GM19238 (cell line): ENCODE data around the gene BRD3.

ENCODE experiments used
- DNase-seq: peaks from one replicate; pipeline ENCODE4 v3.0.0; 2011; ENCODE audit warnings: low spot score; ENCODE audit not compliant: insufficient read length

The BRD3 gene

GRCh38 chr9:134066913-134067851 is 644 bp downstream of the BRD3 start:
- no peak for DNase-seq

- DNase-seq, result no peak
These were observed 1.3 kb downstream of the BRD3 start for GRCh38 chr9:134066526-134066912.

GRCh38 chr9:134065612-134066419 is 2.0 kb downstream of the BRD3 start:
- DNase-seq, result peak; percentile 89

- no peak for DNase-seq
These were observed 3.1 kb downstream of the BRD3 start for GRCh38 chr9:134064711-134065110.

- DNase-seq, result no peak
These were observed 4.0 kb downstream of the BRD3 start for GRCh38 chr9:134063571-134064450.

GRCh38 chr9:134063088-134063570 is 4.7 kb downstream of the BRD3 start:
- no peak for DNase-seq

GRCh38 chr9:134062461-134063087 is 5.3 kb downstream of the BRD3 start:
- no peak for DNase-seq

GRCh38 chr9:134061688-134062371 is 6.0 kb downstream of the BRD3 start:
- DNase-seq, result no peak

GRCh38 chr9:134061019-134061687 is 6.7 kb downstream of the BRD3 start:
- DNase-seq, result no peak

- DNase-seq, result no peak
These were observed 7.3 kb downstream of the BRD3 start for GRCh38 chr9:134060546-134060945.

GRCh38 chr9:134059661-134060395 is 8.0 kb downstream of the BRD3 start:
- peak; percentile 91 for DNase-seq

- no peak for DNase-seq
These were observed 8.6 kb downstream of the BRD3 start for GRCh38 chr9:134059188-134059641.

- DNase-seq, result no peak
These were observed 9.1 kb downstream of the BRD3 start for GRCh38 chr9:134058716-134059115.

- DNase-seq, result no peak
These were observed 9.8 kb downstream of the BRD3 start for GRCh38 chr9:134057751-134058701.

GRCh38 chr9:134057307-134057657 is 10.5 kb downstream of the BRD3 start:
- no peak for DNase-seq

- DNase-seq, result no peak
These were observed 11.1 kb downstream of the BRD3 start for GRCh38 chr9:134056483-134057306.

GRCh38 chr9:134055981-134056461 is 11.8 kb downstream of the BRD3 start:
- no peak for DNase-seq
